SK-N-SH (cell line): Measurements from ENCODE around the gene GNB5. TPM values are rescaled to one million over a fixed set of nuclear protein-coding genes. Genes with fewer than 3 reads are reported as not detected.
A peak's percentile ranks its signal among the peaks of the same experiment; 100 is the strongest.

Experiments
- CTCF ChIA-PET: fragments of 300-600, 350-600 bp; formaldehyde crosslinking; extraction: SDS; loops from one replicate; lab custom pipeline; 2021; lab: Yijun Ruan, JAX
- POLR2A ChIA-PET: fragments of 350-600 bp; sonication (Branson Sonifier 250); formaldehyde crosslinking; extraction: SDS; loops from one replicate; lab custom pipeline; 2020; ENCODE audit warnings: antibody characterized with exemption, inconsistent platforms; lab: Yijun Ruan, JAX
- DNase-seq: peaks from one replicate; pipeline ENCODE4 v3.0.0; 2012
- H2AFZ ChIP-seq: fragments of 200-600 bp; sonication (generic); 2 replicates; pipeline ENCODE4 v1.8.1; 2016; ENCODE audit warnings: antibody characterized with exemption, mild to moderate bottlenecking, low read depth
- H3F3A ChIP-seq: fragments of 200-600 bp; sonication (generic); replicated peaks from 2 replicates; pipeline ENCODE3; 2016; ENCODE audit warnings: antibody characterized with exemption, mild to moderate bottlenecking; ENCODE audit not compliant: insufficient read depth
- H3K27ac ChIP-seq, 2 experiments: fragments of 200-500 bp in 1 of 2; fragments of 200-600 bp in 1 of 2; sonication (Bioruptor generic) in 1 of 2; sonication (generic), shearing (Covaris generic) in 1 of 2; 2 replicates each; pipeline versions ENCODE4 v1.5.1 to v1.6.1; 2014 to 2016; ENCODE audit warnings: low read depth in 2 of 2, inconsistent platforms in 1 of 2, low read length in 1 of 2, mild to moderate bottlenecking in 1 of 2, mixed read lengths in 1 of 2
- H3K27me3 ChIP-seq: fragments of 200-600 bp; sonication (generic), shearing (Covaris generic); 2 replicates; pipeline ENCODE4 v1.6.1; 2016; ENCODE audit warnings: mixed run types; ENCODE audit not compliant: insufficient read depth
- H3K36me3 ChIP-seq, 2 experiments: fragments of 200-500 bp in 1 of 2; fragments of 200-600 bp in 1 of 2; sonication (Bioruptor generic) in 1 of 2; sonication (generic) in 1 of 2; replicated peaks in 1 of 2; 2 replicates each; pipeline versions ENCODE3 to v1.5.1; 2014 to 2016; ENCODE audit warnings: low read length in 1 of 2, mild to moderate bottlenecking in 1 of 2; ENCODE audit not compliant: insufficient read depth in 2 of 2, control insufficient read depth in 1 of 2
- H3K4me1 ChIP-seq, 2 experiments: fragments of 200-500 bp in 1 of 2; fragments of 200-600 bp in 1 of 2; sonication (Bioruptor generic) in 1 of 2; sonication (generic), shearing (Covaris generic) in 1 of 2; 2 replicates each; pipeline versions ENCODE4 v1.5.1 to v1.6.1; 2014 to 2016; ENCODE audit warnings: low read depth in 1 of 2, low read length in 1 of 2, mixed run types in 1 of 2; ENCODE audit not compliant: insufficient read depth in 2 of 2, control insufficient read depth in 1 of 2
- H3K4me2 ChIP-seq: fragments of 200-600 bp; sonication (generic), shearing (Covaris generic); 2 replicates; pipeline ENCODE4 v1.6.1; 2017; ENCODE audit warnings: mixed run types
- H3K4me3 ChIP-seq, 2 experiments: fragments of 200-500 bp in 1 of 2; fragments of 200-600 bp in 1 of 2; sonication (Bioruptor generic) in 1 of 2; sonication (generic), shearing (Covaris generic) in 1 of 2; 2 replicates each; pipeline versions ENCODE4 v1.5.1 to v1.8.1; 2014 to 2016; ENCODE audit warnings: low read depth in 2 of 2, inconsistent platforms in 1 of 2, low read length in 1 of 2, mild to moderate bottlenecking in 1 of 2, mixed read lengths in 1 of 2, moderate library complexity in 1 of 2
- H3K79me2 ChIP-seq: fragments of 200-600 bp; sonication (generic); 2 replicates; pipeline ENCODE4 v1.8.1; 2017; ENCODE audit warnings: mild to moderate bottlenecking; ENCODE audit not compliant: insufficient read depth
- H3K9ac ChIP-seq: fragments of 200-600 bp; sonication (generic); 2 replicates; pipeline ENCODE4 v1.6.1; 2017; ENCODE audit warnings: mixed run types
- H3K9me2 ChIP-seq: fragments of 200-600 bp; sonication (generic); 2 replicates; pipeline ENCODE4 v1.6.1; 2017; ENCODE audit warnings: mixed run types
- H3K9me3 ChIP-seq: fragments of 200-600 bp; sonication (generic); 2 replicates; pipeline ENCODE4 v1.6.1; 2017; ENCODE audit warnings: mixed run types, mild to moderate bottlenecking, moderate library complexity
- H4K20me1 ChIP-seq: fragments of 200-600 bp; sonication (generic); 2 replicates; pipeline ENCODE4 v1.6.1; 2017; ENCODE audit warnings: mild to moderate bottlenecking, mixed run types; ENCODE audit not compliant: insufficient read depth
- JUND ChIP-seq: IDR thresholded peaks from 2 replicates; pipeline ENCODE4 v1.4.0; 2012
- NFIC ChIP-seq: IDR thresholded peaks from 2 replicates; pipeline ENCODE4 v1.4.0; 2012; ENCODE audit warnings: borderline replicate concordance
- PBX3 ChIP-seq: IDR thresholded peaks from 2 replicates; pipeline ENCODE4; 2012
- REST ChIP-seq: IDR thresholded peaks from 2 replicates; pipeline ENCODE4 v1.6.1; 2012; ENCODE audit warnings: mild to moderate bottlenecking, low read depth, low read length, moderate library complexity
- RFX5 ChIP-seq: IDR thresholded peaks from 2 replicates; pipeline ENCODE4 v1.6.1; 2012; ENCODE audit warnings: mild to moderate bottlenecking, improper control_type of control experiment, low read length
- TAF1 ChIP-seq: IDR thresholded peaks from 2 replicates; pipeline ENCODE4 v1.6.1; 2012; ENCODE audit warnings: low read depth, mild to moderate bottlenecking, low read length, moderate library complexity, borderline replicate concordance
- USF1 ChIP-seq: IDR thresholded peaks from 2 replicates; pipeline ENCODE4 v1.4.0; 2012; ENCODE audit warnings: low read depth, borderline replicate concordance
- USF2 ChIP-seq: fragments of 150-350 bp; IDR thresholded peaks from 2 replicates; pipeline ENCODE4 v1.6.1; 2017; ENCODE audit warnings: antibody characterized with exemption, low read length, low read depth, borderline replicate concordance
- polyA plus RNA-seq, 3 experiments: library from polyadenylated mRNA; depleted of rRNA; stranded (reverse); fragments of >200 nt; gene quantifications; 2 replicates each; pipeline ENCODE4 v1.2.3, GENCODE V29; 2012
- TF ChIP-seq, protein P1 (sequence below): IDR thresholded peaks from 2 replicates; pipeline ENCODE4 v1.4.0; 2012; ENCODE audit warnings: low read depth, borderline replicate concordance

GNB5 gene
- polyA plus RNA-seq, 1 of the 3 experiments (the other 2 are of a cell fraction) = 73.7 TPM

DNA sequence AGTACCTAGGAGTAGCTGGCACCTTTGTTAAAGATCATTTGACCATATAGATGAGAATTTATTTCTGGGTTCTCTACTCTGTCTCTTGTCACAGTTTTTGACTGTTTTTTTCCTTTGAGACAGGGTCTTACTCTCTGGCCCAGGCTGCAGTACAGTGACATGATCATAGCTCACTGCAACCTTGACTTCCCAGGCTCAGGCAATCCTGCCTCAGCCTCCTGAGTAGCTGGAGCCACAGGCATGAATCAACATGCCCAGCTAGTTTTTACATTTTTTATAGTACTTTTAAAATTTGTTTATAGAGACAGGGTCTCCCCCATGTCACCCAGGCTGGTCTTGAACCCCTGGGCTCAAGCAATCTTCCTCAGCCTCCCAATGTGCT is 123.7 kb downstream of the GNB5 start:
- H3K27ac ChIP-seq = peak overlapping the region in 1 of 2 experiments; percentile 3; a peak in 1 of 4 replicates
- no peaks in the 10 kb centered on the region for H3K27me3 ChIP-seq
- peaks cover 20% of the 10 kb centered on the region for H3F3A ChIP-seq
- H3K36me3 ChIP-seq = peaks cover 21 to 37% of the 10 kb centered on the region in 2 experiments
- H3K4me2 ChIP-seq = no peak overlapping the region
- no peaks in the 10 kb centered on the region for H3K9me2 ChIP-seq
- POLR2A ChIA-PET = interaction anchor here (0.6 kb wide), 1 partner anchor 179 kb away, joined by 3 read pairs; no protein-coding TSS in a partner anchor
- H4K20me1 ChIP-seq = no peaks in the 10 kb centered on the region
- no peak overlapping the region for H3K9ac ChIP-seq
- TF ChIP-seq NFIC (no peak), JUND (no peak), REST (no peak), PBX3 (no peak), RFX5 (no peak), USF2 (no peak), USF1 (no peak), TAF1 (no peak)
- TF ChIP-seq, protein P1, sequence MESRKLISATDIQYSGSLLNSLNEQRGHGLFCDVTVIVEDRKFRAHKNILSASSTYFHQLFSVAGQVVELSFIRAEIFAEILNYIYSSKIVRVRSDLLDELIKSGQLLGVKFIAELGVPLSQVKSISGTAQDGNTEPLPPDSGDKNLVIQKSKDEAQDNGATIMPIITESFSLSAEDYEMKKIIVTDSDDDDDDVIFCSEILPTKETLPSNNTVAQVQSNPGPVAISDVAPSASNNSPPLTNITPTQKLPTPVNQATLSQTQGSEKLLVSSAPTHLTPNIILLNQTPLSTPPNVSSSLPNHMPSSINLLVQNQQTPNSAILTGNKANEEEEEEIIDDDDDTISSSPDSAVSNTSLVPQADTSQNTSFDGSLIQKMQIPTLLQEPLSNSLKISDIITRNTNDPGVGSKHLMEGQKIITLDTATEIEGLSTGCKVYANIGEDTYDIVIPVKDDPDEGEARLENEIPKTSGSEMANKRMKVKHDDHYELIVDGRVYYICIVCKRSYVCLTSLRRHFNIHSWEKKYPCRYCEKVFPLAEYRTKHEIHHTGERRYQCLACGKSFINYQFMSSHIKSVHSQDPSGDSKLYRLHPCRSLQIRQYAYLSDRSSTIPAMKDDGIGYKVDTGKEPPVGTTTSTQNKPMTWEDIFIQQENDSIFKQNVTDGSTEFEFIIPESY = no peak
- H3K4me1 ChIP-seq = no peaks in the 10 kb centered on the region
- H3K9me3 ChIP-seq = no peaks in the 10 kb centered on the region
- CTCF ChIA-PET = interaction anchor here (1.6 to 2.6 kb wide), 3 partner anchors 12 to 179 kb away, joined by 3 to 14 read pairs (median 5); no protein-coding TSS in a partner anchor
- no peak for DNase-seq
- no peak overlapping the region for H2AFZ ChIP-seq
- H3K4me3 ChIP-seq = no peak overlapping the region
- no peaks in the 10 kb centered on the region for H3K79me2 ChIP-seq
